WTC11 (cell line): ENCODE results near the gene RIMBP2. TPM values are rescaled to one million over a fixed set of nuclear protein-coding genes. Genes with fewer than 3 reads are reported as not detected.

Experiments used
- ATAC-seq: fragments of 200-7000 bp; cut with Tn5 transposase; 2 replicates; pipeline ENCODE4 v1.10.0; 2021; ENCODE audit warnings: mild to moderate bottlenecking, moderate library complexity
- CTCF ChIA-PET: fragments of 300-600 bp; sonication (Branson Sonifier 250); formaldehyde crosslinking; loops from one replicate; lab custom pipeline; 2021; ENCODE audit warnings: antibody characterized with exemption; lab: Charles Lee
- POLR2A ChIA-PET: fragments of 350-600 bp; sonication (Branson Sonifier 250); formaldehyde crosslinking; loops from one replicate; lab custom pipeline; 2021; ENCODE audit warnings: antibody characterized with exemption; lab: Charles Lee
- DNase-seq: peaks from one replicate; pipeline ENCODE4 v3.0.0; 2021; ENCODE audit warnings: low spot score
- H3K27ac Mint-ChIP-seq: 2 replicates; pipeline ENCODE4 v1.8.0; 2021; ENCODE audit warnings: mixed read lengths
- H3K27me3 Mint-ChIP-seq: 2 replicates; pipeline ENCODE4 v1.8.0; 2021; ENCODE audit warnings: low read depth, mild to moderate bottlenecking, moderate library complexity, mixed read lengths
- H3K36me3 Mint-ChIP-seq: 2 replicates; pipeline ENCODE4 v1.8.0; 2021; ENCODE audit warnings: mixed read lengths
- H3K4me1 Mint-ChIP-seq: 2 replicates; pipeline ENCODE4 v1.8.0; 2022; ENCODE audit warnings: mixed read lengths
- H3K4me3 Mint-ChIP-seq: 2 replicates; pipeline ENCODE4 v1.8.0; 2021; ENCODE audit warnings: mild to moderate bottlenecking, moderate library complexity, mixed read lengths
- H3K9me3 Mint-ChIP-seq: 2 replicates; pipeline ENCODE4 v1.8.0; 2021; ENCODE audit warnings: mixed read lengths
- AFF4 ChIP-seq: sonication (generic); formaldehyde crosslinking; IDR thresholded peaks from 2 replicates; pipeline ENCODE4 v1.8.1; 2023; ENCODE audit warnings: mild to moderate bottlenecking, missing genetic modification reagents, borderline replicate concordance
- CDX4 ChIP-seq: fragments of 250-450 bp; sonication (Bioruptor Pico); IDR thresholded peaks from 2 replicates; pipeline ENCODE4 v1.9.0; 2021; ENCODE audit warnings: moderate library complexity, mild to moderate bottlenecking, inconsistent platforms, borderline replicate concordance
- CREB1 ChIP-seq: sonication (generic); formaldehyde crosslinking; IDR thresholded peaks from 2 replicates; pipeline ENCODE4 v1.8.0; 2023; ENCODE audit warnings: mild to moderate bottlenecking, missing genetic modification reagents
- CREM ChIP-seq: sonication (generic); formaldehyde crosslinking; IDR thresholded peaks from 2 replicates; pipeline ENCODE4 v1.8.1; 2022; ENCODE audit warnings: mild to moderate bottlenecking, missing genetic modification reagents, moderate library complexity
- CTCF ChIP-seq: fragments of 200-600 bp; IDR thresholded peaks from 2 replicates; pipeline ENCODE4 v1.8.0; 2022; ENCODE audit warnings: antibody characterized with exemption
- E2F1 ChIP-seq: sonication (generic); formaldehyde crosslinking; IDR thresholded peaks from 2 replicates; pipeline ENCODE4 v1.8.0; 2022; ENCODE audit warnings: mild to moderate bottlenecking, missing genetic modification reagents
- FOXP1 ChIP-seq: sonication (generic); formaldehyde crosslinking; IDR thresholded peaks from 2 replicates; pipeline ENCODE4 v1.8.0; 2022; ENCODE audit warnings: missing genetic modification reagents, mild to moderate bottlenecking, moderate library complexity, borderline replicate concordance
- TCF7 ChIP-seq: sonication (generic); formaldehyde crosslinking; IDR thresholded peaks from 2 replicates; pipeline ENCODE4 v1.8.0; 2022; ENCODE audit warnings: mild to moderate bottlenecking, low read depth, missing genetic modification reagents, moderate library complexity
- ZNF396 ChIP-seq: fragments of 250-450 bp; sonication (Bioruptor Pico); IDR thresholded peaks from 2 replicates; pipeline ENCODE4 v1.8.0; 2021; ENCODE audit warnings: mild to moderate bottlenecking, moderate library complexity, borderline replicate concordance
- ZNF416 ChIP-seq: fragments of 250-450 bp; sonication (Bioruptor Pico); IDR thresholded peaks from 2 replicates; pipeline ENCODE4 v1.9.0; 2021; ENCODE audit warnings: mild to moderate bottlenecking, inconsistent platforms
- total RNA-seq: library from RNA; stranded (reverse); gene quantifications from 3 replicates; pipeline ENCODE4 v1.2.3, GENCODE V29; 2021
- TF ChIP-seq, protein P1 (sequence below): sonication (generic); formaldehyde crosslinking; IDR thresholded peaks from 2 replicates; pipeline ENCODE4 v1.8.1; 2022; ENCODE audit warnings: mild to moderate bottlenecking, moderate library complexity, missing genetic modification reagents
- TF ChIP-seq, protein P2 (sequence below): sonication (generic); formaldehyde crosslinking; IDR thresholded peaks from 2 replicates; pipeline ENCODE4 v1.8.0; 2023; ENCODE audit warnings: mild to moderate bottlenecking, missing genetic modification reagents

RIMBP2 gene
- total RNA-seq, 1 experiment from 2014 or later = 2.6 TPM

- H3K4me3 Mint-ChIP-seq = no peak overlapping the region
- ATAC-seq = no peak
- POLR2A ChIA-PET = no interaction called here
Measured at GRCh38 chr12:130700492-130701401, 15.4 kb downstream of the RIMBP2 start.

GRCh38 chr12:130698106-130698505 lies 18.0 kb downstream of the RIMBP2 start:
- Mint-ChIP-seq H3K27ac (no peak overlapping the region), H3K36me3 (no peaks in the 10 kb centered on the region), H3K4me1 (no peaks in the 10 kb centered on the region), H3K27me3 (peaks cover 8% of the 10 kb centered on the region), H3K9me3 (peaks cover 5% of the 10 kb centered on the region), H3K4me3 (no peak overlapping the region)
- POLR2A ChIA-PET = no interaction called here
- CTCF ChIA-PET = no interaction called here
- ATAC-seq (no peak), DNase-seq (no peak)
- TF ChIP-seq CTCF (no peak), AFF4 (CRISPR knock-in tag) (no peak), CREB1 (no peak)

More at GRCh38 chr12:130700492-130701401, 15.4 kb downstream of the RIMBP2 start:
- TF ChIP-seq ZNF396 (CRISPR knock-in tag) (no peak), E2F1 (CRISPR knock-in tag) (no peak), ZNF416 (CRISPR knock-in tag) (no peak), CDX4 (CRISPR knock-in tag) (no peak), FOXP1 (no peak), TCF7 (CRISPR knock-in tag) (no peak), CREM (no peak)
- TF ChIP-seq, protein P1, sequence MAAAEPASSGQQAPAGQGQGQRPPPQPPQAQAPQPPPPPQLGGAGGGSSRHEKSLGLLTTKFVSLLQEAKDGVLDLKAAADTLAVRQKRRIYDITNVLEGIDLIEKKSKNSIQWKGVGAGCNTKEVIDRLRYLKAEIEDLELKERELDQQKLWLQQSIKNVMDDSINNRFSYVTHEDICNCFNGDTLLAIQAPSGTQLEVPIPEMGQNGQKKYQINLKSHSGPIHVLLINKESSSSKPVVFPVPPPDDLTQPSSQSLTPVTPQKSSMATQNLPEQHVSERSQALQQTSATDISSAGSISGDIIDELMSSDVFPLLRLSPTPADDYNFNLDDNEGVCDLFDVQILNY = no peak
- TF ChIP-seq, protein P2, sequence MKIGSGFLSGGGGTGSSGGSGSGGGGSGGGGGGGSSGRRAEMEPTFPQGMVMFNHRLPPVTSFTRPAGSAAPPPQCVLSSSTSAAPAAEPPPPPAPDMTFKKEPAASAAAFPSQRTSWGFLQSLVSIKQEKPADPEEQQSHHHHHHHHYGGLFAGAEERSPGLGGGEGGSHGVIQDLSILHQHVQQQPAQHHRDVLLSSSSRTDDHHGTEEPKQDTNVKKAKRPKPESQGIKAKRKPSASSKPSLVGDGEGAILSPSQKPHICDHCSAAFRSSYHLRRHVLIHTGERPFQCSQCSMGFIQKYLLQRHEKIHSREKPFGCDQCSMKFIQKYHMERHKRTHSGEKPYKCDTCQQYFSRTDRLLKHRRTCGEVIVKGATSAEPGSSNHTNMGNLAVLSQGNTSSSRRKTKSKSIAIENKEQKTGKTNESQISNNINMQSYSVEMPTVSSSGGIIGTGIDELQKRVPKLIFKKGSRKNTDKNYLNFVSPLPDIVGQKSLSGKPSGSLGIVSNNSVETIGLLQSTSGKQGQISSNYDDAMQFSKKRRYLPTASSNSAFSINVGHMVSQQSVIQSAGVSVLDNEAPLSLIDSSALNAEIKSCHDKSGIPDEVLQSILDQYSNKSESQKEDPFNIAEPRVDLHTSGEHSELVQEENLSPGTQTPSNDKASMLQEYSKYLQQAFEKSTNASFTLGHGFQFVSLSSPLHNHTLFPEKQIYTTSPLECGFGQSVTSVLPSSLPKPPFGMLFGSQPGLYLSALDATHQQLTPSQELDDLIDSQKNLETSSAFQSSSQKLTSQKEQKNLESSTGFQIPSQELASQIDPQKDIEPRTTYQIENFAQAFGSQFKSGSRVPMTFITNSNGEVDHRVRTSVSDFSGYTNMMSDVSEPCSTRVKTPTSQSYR (CRISPR knock-in tag) = no peak
- no peaks in the 10 kb centered on the region for H3K36me3 Mint-ChIP-seq
- CTCF ChIA-PET = interaction anchor here (1.0 kb wide), 1 partner anchor 16 kb away, joined by 3 read pairs; no protein-coding TSS in a partner anchor
- no peak for DNase-seq
- H3K27ac Mint-ChIP-seq = no peak overlapping the region
- peaks cover 8% of the 10 kb centered on the region for H3K27me3 Mint-ChIP-seq
- peaks cover 9% of the 10 kb centered on the region for H3K4me1 Mint-ChIP-seq
- peaks cover 5% of the 10 kb centered on the region for H3K9me3 Mint-ChIP-seq
